B cell (primary cell): Measurements from ENCODE around the gene SELENOV. TPM values are rescaled to one million over a fixed set of nuclear protein-coding genes. Genes with fewer than 3 reads are reported as not detected.

Experiments used
- ATAC-seq: fragments of 200-7000 bp; cut with Tn5 transposase; one replicate; pipeline ENCODE4 v1.10.0; 2021; ENCODE audit warnings: low read depth, mild to moderate bottlenecking, moderate number of reproducible peaks, moderate library complexity
- CTCF ChIA-PET: fragments of 350-600 bp; sonication (Branson Sonifier 250); formaldehyde crosslinking; loops from one replicate; lab custom pipeline; 2021; ENCODE audit warnings: antibody characterized with exemption, inconsistent platforms; lab: Charles Lee
- POLR2A ChIA-PET: fragments of 350-600 bp; sonication (Branson Sonifier 250); formaldehyde crosslinking; loops from one replicate; lab custom pipeline; 2021; ENCODE audit warnings: antibody characterized with exemption; lab: Charles Lee
- DNase-seq: peaks from one replicate; pipeline ENCODE4 v3.0.0; 2013
- H2AFZ ChIP-seq: 2 replicates; pipeline ENCODE4 v1.6.1; 2012; ENCODE audit warnings: mild to moderate bottlenecking, low read depth, low read length; ENCODE audit not compliant: insufficient read depth, poor library complexity, severe bottlenecking
- H3K27ac ChIP-seq, 2 donors: 1 replicate in 1 of 2; 2 replicates in 1 of 2; pipeline ENCODE4 v1.5.1; 2012 to 2013; ENCODE audit warnings: low read length in 2 of 2, mild to moderate bottlenecking in 2 of 2, moderate library complexity in 1 of 2
- H3K27me3 ChIP-seq, 4 experiments: fragments of 200-600 bp in 1 of 4; sonication (generic) in 1 of 4; replicated peaks in 1 of 4; 1 replicate in 2 of 4; 2 replicates in 2 of 4; pipeline versions ENCODE4 v1.6.1 to v1.7.0; 2013 to 2016; ENCODE audit warnings: low read length in 3 of 4, mild to moderate bottlenecking in 2 of 4, mixed read lengths in 1 of 4, moderate library complexity in 1 of 4; ENCODE audit not compliant: insufficient read depth in 4 of 4, control insufficient read depth in 3 of 4; ENCODE audit errors: control extremely low read depth in 1 of 4
- H3K36me3 ChIP-seq, 2 experiments: replicated peaks in 1 of 2; 1 replicate in 1 of 2; 2 replicates in 1 of 2; pipeline versions ENCODE4 v1.6.1 to v1.7.1; 2013; ENCODE audit warnings: low read length in 1 of 2; ENCODE audit not compliant: insufficient read depth in 2 of 2, control insufficient read depth in 1 of 2; ENCODE audit errors: control extremely low read depth in 1 of 2, extremely low read depth in 1 of 2
- H3K4me1 ChIP-seq, 2 donors: fragments of 200-600 bp in 1 of 2; sonication (generic) in 1 of 2; 1 replicate in 1 of 2; 2 replicates in 1 of 2; pipeline versions ENCODE4 v1.5.1 to v1.6.1; 2013 to 2017; ENCODE audit warnings: low read length in 2 of 2; ENCODE audit not compliant: control insufficient read depth in 2 of 2, insufficient read depth in 2 of 2
- H3K4me2 ChIP-seq: replicated peaks from 2 replicates; pipeline ENCODE3; 2012; ENCODE audit warnings: mild to moderate bottlenecking, low read depth, low read length; ENCODE audit not compliant: poor library complexity, severe bottlenecking
- H3K4me3 ChIP-seq, 5 experiments: fragments of 200-600 bp in 1 of 5; sonication (generic) in 1 of 5; 1 replicate in 3 of 5; 2 replicates in 2 of 5; pipeline versions ENCODE4 v1.5.1 to v1.7.0; 2011 to 2016; ENCODE audit warnings: low read length in 4 of 5, mild to moderate bottlenecking in 4 of 5, low read depth in 2 of 5, control low read depth in 1 of 5, moderate library complexity in 1 of 5; ENCODE audit not compliant: insufficient read depth in 1 of 5; ENCODE audit errors: control extremely low read depth in 1 of 5, extremely low read depth in 1 of 5
- H3K79me2 ChIP-seq: fragments of 200-600 bp; sonication (generic); one replicate; pipeline ENCODE4 v1.6.0; 2016; ENCODE audit warnings: low read length; ENCODE audit not compliant: control insufficient read depth, insufficient read depth
- H3K9ac ChIP-seq: fragments of 200-600 bp; sonication (generic); 2 replicates; pipeline ENCODE4 v1.6.1; 2017; ENCODE audit warnings: mild to moderate bottlenecking, low read length, moderate library complexity
- H3K9me3 ChIP-seq, 3 donors: one replicate each; pipeline versions ENCODE4 v1.6.1 to v1.7.1; 2013; ENCODE audit warnings: low read length in 2 of 3; ENCODE audit not compliant: control insufficient read depth in 2 of 3, insufficient read depth in 1 of 3; ENCODE audit errors: control extremely low read depth in 1 of 3
- H4K20me1 ChIP-seq: 2 replicates; pipeline ENCODE4 v1.6.0; 2012; ENCODE audit warnings: mild to moderate bottlenecking, low read length; ENCODE audit not compliant: insufficient read depth, control insufficient read depth, poor library complexity, severe bottlenecking
- H3K27ac Mint-ChIP-seq: one replicate; pipeline ENCODE4 v1.8.0; 2021; ENCODE audit warnings: mixed read lengths
- H3K27me3 Mint-ChIP-seq: one replicate; pipeline ENCODE4 v1.8.0; 2021; ENCODE audit warnings: mixed read lengths
- H3K4me1 Mint-ChIP-seq: one replicate; pipeline ENCODE4 v1.8.0; 2021; ENCODE audit warnings: mixed read lengths
- H3K4me3 Mint-ChIP-seq: one replicate; pipeline ENCODE4 v1.8.0; 2021; ENCODE audit warnings: mixed read lengths
- H3K9me3 Mint-ChIP-seq: one replicate; pipeline ENCODE4 v1.8.0; 2022; ENCODE audit warnings: mixed read lengths; ENCODE audit not compliant: insufficient read depth
- CTCF ChIP-seq: fragments of 200-600 bp; IDR thresholded peaks from one replicate; pipeline ENCODE4 v1.8.0; 2022; ENCODE audit warnings: antibody characterized with exemption, mild to moderate bottlenecking
- EZH2 ChIP-seq: IDR thresholded peaks from 2 replicates; pipeline ENCODE4 v1.6.1; 2012; ENCODE audit warnings: borderline replicate concordance, low read depth, mild to moderate bottlenecking, moderate library complexity, low read length; ENCODE audit not compliant: insufficient read depth, poor library complexity, severe bottlenecking
- WGBS: methylation state at CpG from one replicate; pipeline ENCODE4 v1.1.5; 2013; ENCODE audit warnings: missing lambda C conversion rate; ENCODE audit not compliant: insufficient coverage; 5-methylcytosine and 5-hydroxymethylcytosine counted together
- intact Hi-C: fragments of 100-400 bp; cut with micrococcal nuclease; formaldehyde crosslinking; loops from one replicate; pipeline ENCODE4 v1.10.0; 2022
- polyA plus RNA-seq: library from polyadenylated mRNA; depleted of rRNA; stranded (reverse); fragments of >200 nt; gene quantifications from 2 replicates; pipeline ENCODE4 v1.2.3, GENCODE V29; 2012
- total RNA-seq, 2 donors: library from RNA; stranded (reverse); fragments of 120-200 nt in 1 of 2; gene quantifications; 1 replicate in 1 of 2; 2 replicates in 1 of 2; pipeline versions ENCODE4 v1.2.3 to v1.2.4, GENCODE V29; 2013 to 2022

The SELENOV gene
- total and polyA plus RNA-seq, 2 donors (not counting 1 experiment from before 2014, with no cell fraction given): not detected

GRCh38 chr19:39479916-39480315 lies 35.0 kb upstream of the SELENOV start:
- TF ChIP-seq EZH2: no peak
- TF ChIP-seq CTCF: no peak
- H3K4me1 Mint-ChIP-seq: peaks cover 25% of the 10 kb centered on the region
- H4K20me1 ChIP-seq: no peaks in the 10 kb centered on the region
- ATAC-seq: no peak
- H3K9me3 Mint-ChIP-seq: no peaks in the 10 kb centered on the region
- H3K4me3 Mint-ChIP-seq: peak overlapping the region; percentile 96
- CTCF ChIA-PET: no interaction called here
- peak overlapping the region; percentile 94 for H3K27ac Mint-ChIP-seq
- POLR2A ChIA-PET: interaction anchor here (1.2 kb wide), 2 partner anchors 35 to 44 kb away, joined by 5 to 8 read pairs; partner anchors contain the start of genes RPS16 and SUPT5H
- H2AFZ ChIP-seq: peak overlapping the region; percentile 91
- H3K27me3 Mint-ChIP-seq: no peaks in the 10 kb centered on the region
- no peak for DNase-seq
- H3K9ac ChIP-seq: peak overlapping the region; percentile 93
- no CpG with 5 or more reads among the region's 10 CpGs for WGBS
- peak overlapping the region; percentile 89 for H3K4me2 ChIP-seq
- no peaks in the 10 kb centered on the region for H3K27me3 ChIP-seq
- H3K79me2 ChIP-seq: peaks cover 20% of the 10 kb centered on the region
- peaks cover 2 to 12% of the 10 kb centered on the region in 2 experiments for H3K36me3 ChIP-seq
- H3K4me1 ChIP-seq: peaks cover 14 to 21% of the 10 kb centered on the region in 2 donors
- intact Hi-C loops: loop anchor here (1.0 to 2.0 kb wide), 4 partner anchors 19 to 68 kb away; partner anchors contain the start of genes DLL3, PLEKHG2 and SUPT5H
- no peaks in the 10 kb centered on the region for H3K9me3 ChIP-seq
- peak overlapping the region in 1 of 2 donors; percentile 84 for H3K27ac ChIP-seq
- peak overlapping the region; percentile 65 to 95 (median 89) for H3K4me3 ChIP-seq
